ENCODE results near the gene ECHS1. TPM values are rescaled to one million over a fixed set of nuclear protein-coding genes. Genes with fewer than 3 reads are reported as not detected.

Gene ECHS1
- total and polyA plus RNA-seq, 9 of the 15 experiments (the other 6 are each of a cell fraction or from before 2014, with no cell fraction given) = 16.6 to 100 (median 68.1) TPM

DNA sequence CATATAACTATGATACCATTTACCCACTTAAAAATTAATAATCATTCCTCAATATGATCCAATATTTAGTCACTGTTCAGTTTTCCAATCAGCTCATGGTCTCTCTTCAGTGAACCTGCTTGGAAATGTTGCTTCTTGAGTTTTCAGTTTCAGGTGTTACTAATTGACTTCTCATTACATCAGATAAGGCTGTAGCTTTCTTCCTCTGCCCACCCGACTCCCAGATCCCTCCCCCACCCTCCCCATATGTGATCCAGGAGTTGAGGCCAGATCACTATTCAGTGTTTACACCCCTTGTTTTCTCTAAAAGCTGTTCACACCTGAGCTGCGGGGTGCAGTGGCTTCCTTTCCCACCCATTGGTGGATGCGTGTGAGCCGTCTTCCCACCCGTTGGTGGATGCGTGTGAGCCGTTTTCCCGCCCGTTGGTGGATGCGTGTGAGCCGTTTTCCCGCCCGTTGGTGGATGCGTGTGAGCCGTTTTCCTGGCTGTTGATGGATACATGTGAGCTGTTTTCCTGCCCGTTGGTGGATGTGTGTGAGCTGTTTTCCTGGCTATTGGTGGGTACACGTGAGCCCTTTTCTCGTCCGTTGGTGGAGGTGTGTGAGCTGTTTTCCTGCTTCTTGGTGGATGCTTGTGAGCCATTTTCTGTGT is 17.6 kb upstream of the ECHS1 start:
- no TSS peak for BruUV-seq (replicated peaks)
- TF ChIP-seq DPF2 (IDR thresholded peaks at IDR 0.05) = 0 out of 2 replicates have a peak, but pooled peaks have one; percentile 1
- TF ChIP-seq GABPB2 (CRISPR knock-in tag; conservative IDR thresholded peaks at IDR 0.05) = no peak
- TF ChIP-seq PURB (CRISPR knock-in tag; IDR thresholded peaks at IDR 0.05; ENCODE audit: low read depth) = no peak
- no peak for TF ChIP-seq CREB1 (IDR thresholded peaks at IDR 0.05)
- TF ChIP-seq CREB1 (CRISPR knock-in tag; IDR thresholded peaks at IDR 0.05) = no peak
- no peak for TF ChIP-seq ZNF668 (CRISPR knock-in tag; IDR thresholded peaks at IDR 0.05)
- 0 out of 2 replicates have a peak, but pooled peaks have one; percentile 1 for TF ChIP-seq TOE1 (IDR thresholded peaks at IDR 0.05; ENCODE audit: borderline replicate concordance)
- no peak for TF ChIP-seq TOE1 (CRISPR knock-in tag; IDR thresholded peaks at IDR 0.05; ENCODE audit: borderline replicate concordance, low read depth)
- TF ChIP-seq, protein P1, sequence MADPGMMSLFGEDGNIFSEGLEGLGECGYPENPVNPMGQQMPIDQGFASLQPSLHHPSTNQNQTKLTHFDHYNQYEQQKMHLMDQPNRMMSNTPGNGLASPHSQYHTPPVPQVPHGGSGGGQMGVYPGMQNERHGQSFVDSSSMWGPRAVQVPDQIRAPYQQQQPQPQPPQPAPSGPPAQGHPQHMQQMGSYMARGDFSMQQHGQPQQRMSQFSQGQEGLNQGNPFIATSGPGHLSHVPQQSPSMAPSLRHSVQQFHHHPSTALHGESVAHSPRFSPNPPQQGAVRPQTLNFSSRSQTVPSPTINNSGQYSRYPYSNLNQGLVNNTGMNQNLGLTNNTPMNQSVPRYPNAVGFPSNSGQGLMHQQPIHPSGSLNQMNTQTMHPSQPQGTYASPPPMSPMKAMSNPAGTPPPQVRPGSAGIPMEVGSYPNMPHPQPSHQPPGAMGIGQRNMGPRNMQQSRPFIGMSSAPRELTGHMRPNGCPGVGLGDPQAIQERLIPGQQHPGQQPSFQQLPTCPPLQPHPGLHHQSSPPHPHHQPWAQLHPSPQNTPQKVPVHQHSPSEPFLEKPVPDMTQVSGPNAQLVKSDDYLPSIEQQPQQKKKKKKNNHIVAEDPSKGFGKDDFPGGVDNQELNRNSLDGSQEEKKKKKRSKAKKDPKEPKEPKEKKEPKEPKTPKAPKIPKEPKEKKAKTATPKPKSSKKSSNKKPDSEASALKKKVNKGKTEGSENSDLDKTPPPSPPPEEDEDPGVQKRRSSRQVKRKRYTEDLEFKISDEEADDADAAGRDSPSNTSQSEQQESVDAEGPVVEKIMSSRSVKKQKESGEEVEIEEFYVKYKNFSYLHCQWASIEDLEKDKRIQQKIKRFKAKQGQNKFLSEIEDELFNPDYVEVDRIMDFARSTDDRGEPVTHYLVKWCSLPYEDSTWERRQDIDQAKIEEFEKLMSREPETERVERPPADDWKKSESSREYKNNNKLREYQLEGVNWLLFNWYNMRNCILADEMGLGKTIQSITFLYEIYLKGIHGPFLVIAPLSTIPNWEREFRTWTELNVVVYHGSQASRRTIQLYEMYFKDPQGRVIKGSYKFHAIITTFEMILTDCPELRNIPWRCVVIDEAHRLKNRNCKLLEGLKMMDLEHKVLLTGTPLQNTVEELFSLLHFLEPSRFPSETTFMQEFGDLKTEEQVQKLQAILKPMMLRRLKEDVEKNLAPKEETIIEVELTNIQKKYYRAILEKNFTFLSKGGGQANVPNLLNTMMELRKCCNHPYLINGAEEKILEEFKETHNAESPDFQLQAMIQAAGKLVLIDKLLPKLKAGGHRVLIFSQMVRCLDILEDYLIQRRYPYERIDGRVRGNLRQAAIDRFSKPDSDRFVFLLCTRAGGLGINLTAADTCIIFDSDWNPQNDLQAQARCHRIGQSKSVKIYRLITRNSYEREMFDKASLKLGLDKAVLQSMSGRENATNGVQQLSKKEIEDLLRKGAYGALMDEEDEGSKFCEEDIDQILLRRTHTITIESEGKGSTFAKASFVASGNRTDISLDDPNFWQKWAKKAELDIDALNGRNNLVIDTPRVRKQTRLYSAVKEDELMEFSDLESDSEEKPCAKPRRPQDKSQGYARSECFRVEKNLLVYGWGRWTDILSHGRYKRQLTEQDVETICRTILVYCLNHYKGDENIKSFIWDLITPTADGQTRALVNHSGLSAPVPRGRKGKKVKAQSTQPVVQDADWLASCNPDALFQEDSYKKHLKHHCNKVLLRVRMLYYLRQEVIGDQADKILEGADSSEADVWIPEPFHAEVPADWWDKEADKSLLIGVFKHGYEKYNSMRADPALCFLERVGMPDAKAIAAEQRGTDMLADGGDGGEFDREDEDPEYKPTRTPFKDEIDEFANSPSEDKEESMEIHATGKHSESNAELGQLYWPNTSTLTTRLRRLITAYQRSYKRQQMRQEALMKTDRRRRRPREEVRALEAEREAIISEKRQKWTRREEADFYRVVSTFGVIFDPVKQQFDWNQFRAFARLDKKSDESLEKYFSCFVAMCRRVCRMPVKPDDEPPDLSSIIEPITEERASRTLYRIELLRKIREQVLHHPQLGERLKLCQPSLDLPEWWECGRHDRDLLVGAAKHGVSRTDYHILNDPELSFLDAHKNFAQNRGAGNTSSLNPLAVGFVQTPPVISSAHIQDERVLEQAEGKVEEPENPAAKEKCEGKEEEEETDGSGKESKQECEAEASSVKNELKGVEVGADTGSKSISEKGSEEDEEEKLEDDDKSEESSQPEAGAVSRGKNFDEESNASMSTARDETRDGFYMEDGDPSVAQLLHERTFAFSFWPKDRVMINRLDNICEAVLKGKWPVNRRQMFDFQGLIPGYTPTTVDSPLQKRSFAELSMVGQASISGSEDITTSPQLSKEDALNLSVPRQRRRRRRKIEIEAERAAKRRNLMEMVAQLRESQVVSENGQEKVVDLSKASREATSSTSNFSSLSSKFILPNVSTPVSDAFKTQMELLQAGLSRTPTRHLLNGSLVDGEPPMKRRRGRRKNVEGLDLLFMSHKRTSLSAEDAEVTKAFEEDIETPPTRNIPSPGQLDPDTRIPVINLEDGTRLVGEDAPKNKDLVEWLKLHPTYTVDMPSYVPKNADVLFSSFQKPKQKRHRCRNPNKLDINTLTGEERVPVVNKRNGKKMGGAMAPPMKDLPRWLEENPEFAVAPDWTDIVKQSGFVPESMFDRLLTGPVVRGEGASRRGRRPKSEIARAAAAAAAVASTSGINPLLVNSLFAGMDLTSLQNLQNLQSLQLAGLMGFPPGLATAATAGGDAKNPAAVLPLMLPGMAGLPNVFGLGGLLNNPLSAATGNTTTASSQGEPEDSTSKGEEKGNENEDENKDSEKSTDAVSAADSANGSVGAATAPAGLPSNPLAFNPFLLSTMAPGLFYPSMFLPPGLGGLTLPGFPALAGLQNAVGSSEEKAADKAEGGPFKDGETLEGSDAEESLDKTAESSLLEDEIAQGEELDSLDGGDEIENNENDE (IDR thresholded peaks at IDR 0.05; ENCODE audit: low read depth, low read length) = no peak
- no peak for TF ChIP-seq RB1 (IDR thresholded peaks at IDR 0.05; ENCODE audit: low read depth)
- TF ChIP-seq NFE2L1 (tag; IDR thresholded peaks at IDR 0.05; ENCODE audit: borderline replicate concordance, low read depth) = no peak
- no peak for TF ChIP-seq NFATC3 (IDR thresholded peaks at IDR 0.05)

More for the DNA sequence above, 17.6 kb upstream of the ECHS1 start:
- peak overlapping the region; percentile 83 for H3K27ac ChIP-seq (ENCODE audit: extremely low read depth, low read depth, low read length)
- H3K27me3 ChIP-seq (ENCODE audit: control insufficient read depth in 2 of 2, insufficient read depth in 2 of 2, low read length in 2 of 2) = no peaks in the 10 kb centered on the region
- H3K4me2 ChIP-seq (ENCODE audit: insufficient read depth, low read length) = peak overlapping the region; percentile 92
- in situ Hi-C loops (cut with MboI) (no loop called here), intact Hi-C loops (cut with micrococcal nuclease) (loop anchor here (5.0 to 10.0 kb wide), 2 partner anchors 33 to 66 kb away; partner anchors contain the start of gene FUOM)
- ChIA-PET POLR2A (interaction anchor here (0.6 to 1.6 kb wide), 3 partner anchors 8 to 13 kb away, joined by 3 to 5 read pairs (median 4); partner anchors contain the start of gene PAOX), CTCF (ENCODE audit: low intra/inter-chr PET ratio) (no interaction called here)
- FAIRE-seq (no peak), ATAC-seq (no peak), DNase-seq (ENCODE audit: extremely low read depth in 1 of 4, low spot score in 3 of 4) (peak in 1 of 4 experiments; percentile 10)
- H3K4me3 ChIP-seq = peak overlapping the region; percentile 46; the same call in 1 of the 2 replicates
- no peaks in the 10 kb centered on the region for H4K20me1 ChIP-seq (replicated peaks; ENCODE audit: control insufficient read depth, insufficient read depth, low read length)
- H3K9me3 ChIP-seq (replicated peaks; ENCODE audit: control insufficient read depth, insufficient read depth, low read depth, low read length) = no peaks in the 10 kb centered on the region
- peaks cover 7% of the 10 kb centered on the region; the same call in 1 of the 3 replicates for H3K36me3 ChIP-seq (ENCODE audit: control insufficient read depth, insufficient read depth, low read length)
- H3K79me2 ChIP-seq (ENCODE audit: control insufficient read depth, insufficient read depth, low read length) = peaks cover 14% of the 10 kb centered on the region
- peaks cover 15 to 62% of the 10 kb centered on the region in 2 experiments for H3K4me1 ChIP-seq (replicated peaks in 1 of 2; ENCODE audit: control insufficient read depth in 2 of 2, insufficient read depth in 2 of 2, low read length in 2 of 2)
- H3K9ac ChIP-seq (ENCODE audit: insufficient read depth in 1 of 2, low read depth in 2 of 2, low read length in 2 of 2) = peak overlapping the region; percentile 30 to 52; a peak in 3 of 4 replicates
- H3K9me1 ChIP-seq (ENCODE audit: control insufficient read depth, insufficient read depth, low read length) = no peaks in the 10 kb centered on the region
- H2AFZ ChIP-seq (ENCODE audit: low read depth, low read length) = no peak overlapping the region
- WGBS (ENCODE audit: insufficient coverage, low coverage, missing lambda C conversion rate) = 59% methylated on average over 8 of the region's 19 CpGs
